Tibial nerve (tissue), 3 donors: ENCODE measurements around the gene LNPK.

Source experiments
- POLR2A ChIP-seq, 2 donors: fragments of 450-650 bp; IDR thresholded peaks; one replicate each; pipeline ENCODE4 v1.6.1; 2017; ENCODE audit warnings: antibody characterized with exemption in 2 of 2, mild to moderate bottlenecking in 2 of 2, moderate library complexity in 2 of 2
- TF ChIP-seq, protein P1 (sequence below), 5 experiments: fragments of 200-600 bp in 3 of 5; fragments of 450-650 bp in 2 of 5; sonication (generic) in 3 of 5; IDR thresholded peaks; one replicate each; pipeline ENCODE4 v1.5.1; 2016 to 2019; ENCODE audit warnings: antibody characterized with exemption in 5 of 5, mild to moderate bottlenecking in 3 of 5, moderate library complexity in 2 of 5

DNA sequence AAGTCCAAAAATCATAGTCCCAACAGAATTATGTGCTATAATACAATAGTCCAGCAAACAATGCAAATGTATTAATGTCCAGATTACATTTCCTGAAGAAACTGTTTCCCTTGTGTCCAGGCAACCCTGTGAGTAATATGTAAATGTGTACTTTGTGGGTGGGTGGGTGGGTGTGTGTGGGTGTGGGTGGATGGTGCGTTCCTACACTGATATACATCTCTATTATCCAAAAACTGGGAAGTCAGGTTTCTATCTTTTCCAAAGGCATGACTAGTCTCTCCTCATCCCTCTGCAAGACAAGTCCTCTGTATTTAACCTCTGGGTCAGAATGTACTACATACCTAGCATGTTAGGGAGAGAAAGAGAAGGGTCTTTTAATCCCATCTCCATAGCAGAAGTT is 71.6 kb downstream of the LNPK start:
- TF ChIP-seq, protein P1, sequence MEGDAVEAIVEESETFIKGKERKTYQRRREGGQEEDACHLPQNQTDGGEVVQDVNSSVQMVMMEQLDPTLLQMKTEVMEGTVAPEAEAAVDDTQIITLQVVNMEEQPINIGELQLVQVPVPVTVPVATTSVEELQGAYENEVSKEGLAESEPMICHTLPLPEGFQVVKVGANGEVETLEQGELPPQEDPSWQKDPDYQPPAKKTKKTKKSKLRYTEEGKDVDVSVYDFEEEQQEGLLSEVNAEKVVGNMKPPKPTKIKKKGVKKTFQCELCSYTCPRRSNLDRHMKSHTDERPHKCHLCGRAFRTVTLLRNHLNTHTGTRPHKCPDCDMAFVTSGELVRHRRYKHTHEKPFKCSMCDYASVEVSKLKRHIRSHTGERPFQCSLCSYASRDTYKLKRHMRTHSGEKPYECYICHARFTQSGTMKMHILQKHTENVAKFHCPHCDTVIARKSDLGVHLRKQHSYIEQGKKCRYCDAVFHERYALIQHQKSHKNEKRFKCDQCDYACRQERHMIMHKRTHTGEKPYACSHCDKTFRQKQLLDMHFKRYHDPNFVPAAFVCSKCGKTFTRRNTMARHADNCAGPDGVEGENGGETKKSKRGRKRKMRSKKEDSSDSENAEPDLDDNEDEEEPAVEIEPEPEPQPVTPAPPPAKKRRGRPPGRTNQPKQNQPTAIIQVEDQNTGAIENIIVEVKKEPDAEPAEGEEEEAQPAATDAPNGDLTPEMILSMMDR (IDR thresholded peaks at IDR 0.05): no peak
- no peak for TF ChIP-seq POLR2A (IDR thresholded peaks at IDR 0.05)
